KOPT-K1 (cell line): ENCODE results near the gene SOS1.

ENCODE experiments used
- H3K27ac ChIP-seq: fragments of 200-600 bp; sonication (generic); 2 replicates; pipeline ENCODE4 v1.5.1; 2016; ENCODE audit warnings: antibody characterized with exemption, mild to moderate bottlenecking, low read depth, low read length; ENCODE audit not compliant: poor library complexity, severe bottlenecking
- H3K36me3 ChIP-seq: fragments of 200-600 bp; sonication (generic); 2 replicates; pipeline ENCODE4 v1.5.1; 2017; ENCODE audit warnings: antibody characterized with exemption, mild to moderate bottlenecking, low read length, moderate library complexity; ENCODE audit not compliant: insufficient read depth
- H3K9me3 ChIP-seq: fragments of 200-600 bp; sonication (generic); 2 replicates; pipeline ENCODE4 v1.5.1; 2017; ENCODE audit warnings: antibody characterized with exemption, low read length, mild to moderate bottlenecking; ENCODE audit not compliant: insufficient read depth, poor library complexity, severe bottlenecking

The SOS1 gene

GRCh38 chr2:38933653-38934052, 187.2 kb downstream of the SOS1 start:
- no peaks in the 10 kb centered on the region for H3K36me3 ChIP-seq
- H3K27ac ChIP-seq, result no peak overlapping the region
- H3K9me3 ChIP-seq, result no peaks in the 10 kb centered on the region

- Histone ChIP-seq H3K27ac (no peak overlapping the region), H3K9me3 (no peaks in the 10 kb centered on the region), H3K36me3 (no peaks in the 10 kb centered on the region)
Observed at GRCh38 chr2:38932586-38932985, 188.3 kb downstream of the SOS1 start.
